ENCODE data around the gene PFN1. TPM values are rescaled to one million over a fixed set of nuclear protein-coding genes. Genes with fewer than 3 reads are reported as not detected.
"Not testable (repeated sequence)": the region's sequence is repeated elsewhere in the genome, so short reads cannot be mapped to it uniquely, and the experiment has no call there.

Gene PFN1
- total RNA-seq, 1 donor from 2014 or later: 509 TPM

GRCh38 chr17:4919511-4920047, 28.8 kb downstream of the PFN1 start:
- TF ChIP-seq CTCF (IDR thresholded peaks at IDR 0.05): no peak
- Mint-ChIP-seq H3K27me3 (ENCODE audit: unreplicated experiment) (no peaks in the 10 kb centered on the region), H3K4me1 (ENCODE audit: unreplicated experiment) (no peaks in the 10 kb centered on the region), H3K36me3 (ENCODE audit: unreplicated experiment) (no peaks in the 10 kb centered on the region), H3K4me3 (ENCODE audit: unreplicated experiment) (no peak overlapping the region), H3K9me3 (ENCODE audit: unreplicated experiment) (no peaks in the 10 kb centered on the region), H3K27ac (ENCODE audit: unreplicated experiment) (no peak overlapping the region)
- no peak for DNase-seq (ENCODE audit: extremely low spot score, unreplicated experiment)

- not testable (repeated sequence) for H3K4me1 Mint-ChIP-seq (ENCODE audit: unreplicated experiment)
Observed at GRCh38 chr17:4914551-4914950, 33.8 kb downstream of the PFN1 start.

GRCh38 chr17:4913994-4914393, 34.3 kb downstream of the PFN1 start:
- peaks cover 2% of the 10 kb centered on the region for H3K27me3 Mint-ChIP-seq (ENCODE audit: unreplicated experiment)
- no peak for TF ChIP-seq CTCF (IDR thresholded peaks at IDR 0.05)

More at GRCh38 chr17:4914551-4914950, 33.8 kb downstream of the PFN1 start:
- H3K36me3 Mint-ChIP-seq (ENCODE audit: unreplicated experiment); H3K4me3 Mint-ChIP-seq (ENCODE audit: unreplicated experiment); H3K9me3 Mint-ChIP-seq (ENCODE audit: unreplicated experiment); H3K27me3 Mint-ChIP-seq (ENCODE audit: unreplicated experiment); H3K27ac Mint-ChIP-seq (ENCODE audit: unreplicated experiment); DNase-seq (ENCODE audit: extremely low spot score, unreplicated experiment): not testable (repeated sequence)

GRCh38 chr17:4908711-4909496, 39.4 kb downstream of the PFN1 start:
- H3K36me3 Mint-ChIP-seq (ENCODE audit: unreplicated experiment): no peaks in the 10 kb centered on the region
- H3K27me3 Mint-ChIP-seq (ENCODE audit: unreplicated experiment): peaks cover 2% of the 10 kb centered on the region
- H3K4me1 Mint-ChIP-seq (ENCODE audit: unreplicated experiment): peaks cover 2% of the 10 kb centered on the region
- peak; percentile 95 for DNase-seq (ENCODE audit: extremely low spot score, unreplicated experiment)
- no peaks in the 10 kb centered on the region for H3K9me3 Mint-ChIP-seq (ENCODE audit: unreplicated experiment)
- H3K27ac Mint-ChIP-seq (ENCODE audit: unreplicated experiment): no peak overlapping the region
- no peak overlapping the region for H3K4me3 Mint-ChIP-seq (ENCODE audit: unreplicated experiment)
- peak; percentile 83 for TF ChIP-seq CTCF (IDR thresholded peaks at IDR 0.05)

More at GRCh38 chr17:4913994-4914393, 34.3 kb downstream of the PFN1 start:
- H3K27ac Mint-ChIP-seq (ENCODE audit: unreplicated experiment): no peak overlapping the region
- no peak overlapping the region for H3K4me3 Mint-ChIP-seq (ENCODE audit: unreplicated experiment)
- no peak for DNase-seq (ENCODE audit: extremely low spot score, unreplicated experiment)
- H3K4me1 Mint-ChIP-seq (ENCODE audit: unreplicated experiment): peaks cover 2% of the 10 kb centered on the region
- no peaks in the 10 kb centered on the region for H3K9me3 Mint-ChIP-seq (ENCODE audit: unreplicated experiment)
- no peaks in the 10 kb centered on the region for H3K36me3 Mint-ChIP-seq (ENCODE audit: unreplicated experiment)

- H3K9me3 Mint-ChIP-seq (ENCODE audit: unreplicated experiment): no peaks in the 10 kb centered on the region
- H3K27me3 Mint-ChIP-seq (ENCODE audit: unreplicated experiment): peaks cover 2% of the 10 kb centered on the region
- peaks cover 4% of the 10 kb centered on the region for H3K4me1 Mint-ChIP-seq (ENCODE audit: unreplicated experiment)
- H3K36me3 Mint-ChIP-seq (ENCODE audit: unreplicated experiment): no peaks in the 10 kb centered on the region
- no peak overlapping the region for H3K4me3 Mint-ChIP-seq (ENCODE audit: unreplicated experiment)
- no peak for TF ChIP-seq CTCF (IDR thresholded peaks at IDR 0.05)
- DNase-seq (ENCODE audit: extremely low spot score, unreplicated experiment): no peak
- H3K27ac Mint-ChIP-seq (ENCODE audit: unreplicated experiment): no peak overlapping the region
Observed at GRCh38 chr17:4908301-4908700, 40.0 kb downstream of the PFN1 start.

- not testable (repeated sequence) for H3K27me3 Mint-ChIP-seq (ENCODE audit: unreplicated experiment); H3K4me3 Mint-ChIP-seq (ENCODE audit: unreplicated experiment); H3K36me3 Mint-ChIP-seq (ENCODE audit: unreplicated experiment); H3K4me1 Mint-ChIP-seq (ENCODE audit: unreplicated experiment); H3K27ac Mint-ChIP-seq (ENCODE audit: unreplicated experiment); DNase-seq (ENCODE audit: extremely low spot score, unreplicated experiment); H3K9me3 Mint-ChIP-seq (ENCODE audit: unreplicated experiment)
Observed at GRCh38 chr17:4906642-4907041, 41.7 kb downstream of the PFN1 start.

Measured in osteocyte (in vitro differentiated cells).